ACC112 (cell line): ENCODE measurements around the gene LIPN.
A peak's percentile ranks its signal among the peaks of the same experiment; 100 is the strongest.
"Not testable (repeated sequence)": the region's sequence is repeated elsewhere in the genome, so short reads cannot be mapped to it uniquely, and the experiment has no call there.

Experiments used
- H2AFZ ChIP-seq: fragments of 200-600 bp; sonication (generic); one replicate; pipeline ENCODE4 v1.6.0; 2017; ENCODE audit warnings: antibody characterized with exemption, low read length; ENCODE audit not compliant: unreplicated experiment
- H3K27ac ChIP-seq: fragments of 200-600 bp; sonication (generic); 2 replicates; pipeline ENCODE4 v1.5.1; 2014; ENCODE audit warnings: low read depth, mild to moderate bottlenecking, antibody characterized with exemption, low read length, moderate library complexity
- H3K27me3 ChIP-seq: fragments of 200-600 bp; sonication (generic); 2 replicates; pipeline ENCODE4 v1.6.1; 2014; ENCODE audit warnings: mild to moderate bottlenecking, antibody characterized with exemption, low read length, moderate library complexity, mixed read lengths; ENCODE audit not compliant: insufficient read depth
- H3K36me3 ChIP-seq: fragments of 200-600 bp; sonication (generic); 2 replicates; pipeline ENCODE4 v1.6.1; 2016; ENCODE audit warnings: mild to moderate bottlenecking, antibody characterized with exemption, low read length, moderate library complexity, mixed read lengths; ENCODE audit not compliant: insufficient read depth
- H3K4me1 ChIP-seq: fragments of 200-600 bp; sonication (generic); one replicate; pipeline ENCODE4 v1.6.1; 2016; ENCODE audit warnings: low read length, mixed read lengths; ENCODE audit not compliant: insufficient read depth, unreplicated experiment, control insufficient read depth
- H3K4me3 ChIP-seq: fragments of 200-600 bp; sonication (generic); 2 replicates; pipeline ENCODE4 v1.5.1; 2014; ENCODE audit warnings: mild to moderate bottlenecking, low read depth, low read length
- H3K79me2 ChIP-seq: fragments of 200-600 bp; sonication (generic); one replicate; pipeline ENCODE4 v1.6.0; 2016; ENCODE audit warnings: low read length; ENCODE audit not compliant: control insufficient read depth, unreplicated experiment, insufficient read depth

Gene LIPN

GRCh38 chr10:88759366-88760101, at the start of gene LIPN:
Gene LIPN (plus strand): TSS chr10:88760020. CDS start chr10:88761406, 1,386 bp downstream.
- H3K36me3 ChIP-seq, result no peaks in the 10 kb centered on the region
- H3K27ac ChIP-seq, result no peak within 1 kb of the TSS
- H3K4me1 ChIP-seq, result peaks cover 6% of the 10 kb centered on the region
- no peak within 1 kb of the TSS for H2AFZ ChIP-seq
- no peaks in the 10 kb centered on the region for H3K79me2 ChIP-seq
- H3K27me3 ChIP-seq, result no peaks in the 10 kb centered on the region
- no peak within 1 kb of the TSS for H3K4me3 ChIP-seq

- Histone ChIP-seq H2AFZ (no peak overlapping the region), H3K27me3 (no peaks in the 10 kb centered on the region), H3K4me3 (no peak overlapping the region), H3K79me2 (no peaks in the 10 kb centered on the region), H3K4me1 (peaks cover 8% of the 10 kb centered on the region), H3K36me3 (no peaks in the 10 kb centered on the region), H3K27ac (no peak overlapping the region)
Measured at GRCh38 chr10:88715517-88715916, 44.3 kb upstream of the LIPN start.

GRCh38 chr10:88721392-88721791, 38.4 kb upstream of the LIPN start:
- Histone ChIP-seq H3K36me3 (no peaks in the 10 kb centered on the region), H3K4me3 (no peak overlapping the region), H2AFZ (no peak overlapping the region), H3K27ac (no peak overlapping the region), H3K4me1 (no peaks in the 10 kb centered on the region), H3K27me3 (no peaks in the 10 kb centered on the region), H3K79me2 (no peaks in the 10 kb centered on the region)

- Histone ChIP-seq H3K36me3 (no peaks in the 10 kb centered on the region), H3K79me2 (no peaks in the 10 kb centered on the region), H3K4me3 (no peak overlapping the region), H3K4me1 (no peaks in the 10 kb centered on the region), H3K27ac (no peak overlapping the region), H2AFZ (no peak overlapping the region), H3K27me3 (no peaks in the 10 kb centered on the region)
Measured at GRCh38 chr10:88725798-88726197, 34.0 kb upstream of the LIPN start.

- Histone ChIP-seq H3K27me3 (no peaks in the 10 kb centered on the region), H3K27ac (no peak overlapping the region), H3K79me2 (no peaks in the 10 kb centered on the region), H3K36me3 (no peaks in the 10 kb centered on the region), H3K4me3 (no peak overlapping the region), H2AFZ (no peak overlapping the region), H3K4me1 (no peaks in the 10 kb centered on the region)
Measured at GRCh38 chr10:88728107-88728763, 31.6 kb upstream of the LIPN start.

GRCh38 chr10:88730864-88731263, 29.0 kb upstream of the LIPN start:
- Histone ChIP-seq H3K4me1 (peaks cover 7% of the 10 kb centered on the region), H3K4me3 (no peak overlapping the region), H3K27me3 (no peaks in the 10 kb centered on the region), H3K36me3 (no peaks in the 10 kb centered on the region), H3K27ac (no peak overlapping the region), H2AFZ (no peak overlapping the region), H3K79me2 (no peaks in the 10 kb centered on the region)

GRCh38 chr10:88731296-88731695, 28.5 kb upstream of the LIPN start:
- Histone ChIP-seq H3K36me3 (no peaks in the 10 kb centered on the region), H3K79me2 (no peaks in the 10 kb centered on the region), H3K27ac (no peak overlapping the region), H3K27me3 (no peaks in the 10 kb centered on the region), H3K4me1 (peaks cover 10% of the 10 kb centered on the region), H3K4me3 (no peak overlapping the region), H2AFZ (no peak overlapping the region)

- no peak overlapping the region for H2AFZ ChIP-seq
- H3K27ac ChIP-seq, result no peak overlapping the region
- H3K4me1 ChIP-seq, result peaks cover 10% of the 10 kb centered on the region
- no peaks in the 10 kb centered on the region for H3K36me3 ChIP-seq
- no peak overlapping the region for H3K4me3 ChIP-seq
- H3K27me3 ChIP-seq, result no peaks in the 10 kb centered on the region
- no peaks in the 10 kb centered on the region for H3K79me2 ChIP-seq
Measured at GRCh38 chr10:88733215-88733614, 26.6 kb upstream of the LIPN start.

GRCh38 chr10:88735661-88736060, 24.2 kb upstream of the LIPN start:
- H3K27ac ChIP-seq, result no peak overlapping the region; the same call in 1 of the 2 replicates
- H3K36me3 ChIP-seq, result no peaks in the 10 kb centered on the region
- H2AFZ ChIP-seq, result peak overlapping the region; percentile 77
- no peak overlapping the region for H3K4me3 ChIP-seq
- no peaks in the 10 kb centered on the region for H3K79me2 ChIP-seq
- no peaks in the 10 kb centered on the region for H3K27me3 ChIP-seq
- peaks cover 10% of the 10 kb centered on the region for H3K4me1 ChIP-seq

- not testable (repeated sequence) for H3K27me3 ChIP-seq, H3K4me1 ChIP-seq, H2AFZ ChIP-seq, H3K79me2 ChIP-seq, H3K4me3 ChIP-seq, H3K27ac ChIP-seq, H3K36me3 ChIP-seq
Measured at GRCh38 chr10:88741921-88742320, 17.9 kb upstream of the LIPN start.

- Histone ChIP-seq H3K4me1 (no peaks in the 10 kb centered on the region), H3K27ac (no peak overlapping the region), H3K36me3 (no peaks in the 10 kb centered on the region)
Measured at GRCh38 chr10:88742448-88742847, 17.4 kb upstream of the LIPN start.

More at GRCh38 chr10:88742448-88742847, 17.4 kb upstream of the LIPN start:
- Histone ChIP-seq H3K27me3 (no peaks in the 10 kb centered on the region; the same call in 1 of the 2 replicates), H3K79me2 (no peaks in the 10 kb centered on the region), H3K4me3 (no peak overlapping the region), H2AFZ (no peak overlapping the region)
